Gastroesophageal sphincter (tissue), 4 donors: Measurements from ENCODE around the gene WNT11. TPM values are rescaled to one million over a fixed set of nuclear protein-coding genes. Genes with fewer than 3 reads are reported as not detected.

Experiments
- ATAC-seq: fragments of 150-250 bp; one replicate; pipeline ENCODE4 v1.9.1; 2016; ENCODE audit warnings: mild to moderate bottlenecking, moderate library complexity
- H3K27ac ChIP-seq, 4 donors: fragments of 200-600 bp; sonication (generic) in 3 of 4; 1 replicate in 3 of 4; 2 replicates in 1 of 4; pipeline ENCODE4 v1.5.1; 2016 to 2019
- H3K27me3 ChIP-seq: fragments of 200-600 bp; sonication (generic); one replicate; pipeline ENCODE4 v1.5.1; 2019
- H3K36me3 ChIP-seq, 2 donors: fragments of 200-600 bp; sonication (generic); one replicate each; pipeline ENCODE4 v1.5.1; 2019; ENCODE audit warnings: control low read depth in 1 of 2
- H3K4me1 ChIP-seq, 3 donors: fragments of 200-600 bp; sonication (generic); 1 replicate in 2 of 3; 2 replicates in 1 of 3; pipeline ENCODE4 v1.5.1; 2016 to 2019; ENCODE audit warnings: control low read depth in 2 of 3
- H3K4me3 ChIP-seq, 2 donors: fragments of 200-600 bp; sonication (generic); one replicate each; pipeline ENCODE4 v1.5.1; 2019; ENCODE audit warnings: mild to moderate bottlenecking in 1 of 2, moderate library complexity in 1 of 2
- H3K9me3 ChIP-seq, 3 donors: fragments of 200-600 bp; sonication (generic); one replicate each; pipeline ENCODE4 v1.5.1; 2017 to 2019; ENCODE audit warnings: control low read depth in 2 of 3
- CTCF ChIP-seq, 4 experiments: fragments of 200-600 bp in 2 of 4; fragments of 450-650 bp in 2 of 4; sonication (generic) in 1 of 4; IDR thresholded peaks; one replicate each; pipeline ENCODE4 v1.5.1; 2017 to 2019; ENCODE audit warnings: antibody characterized with exemption in 4 of 4, mild to moderate bottlenecking in 2 of 4, moderate library complexity in 2 of 4
- EP300 ChIP-seq: sonication (generic); formaldehyde crosslinking; IDR thresholded peaks from one replicate; pipeline ENCODE4 v1.6.1; 2017; ENCODE audit warnings: antibody characterized with exemption, mild to moderate bottlenecking
- POLR2A ChIP-seq, 2 donors: fragments of 450-650 bp; IDR thresholded peaks; one replicate each; pipeline ENCODE4 v1.6.1; 2017; ENCODE audit warnings: antibody characterized with exemption in 2 of 2, mild to moderate bottlenecking in 2 of 2, moderate library complexity in 1 of 2
- POLR2AphosphoS5 ChIP-seq: sonication (generic); formaldehyde crosslinking; IDR thresholded peaks from one replicate; pipeline ENCODE4 v1.6.1; 2017; ENCODE audit warnings: antibody characterized with exemption
- WGBS, 2 donors: methylation state at CpG; one replicate each; pipeline ENCODE4 v1.1.5; 2018; ENCODE audit warnings: low coverage in 1 of 2; 5-methylcytosine and 5-hydroxymethylcytosine counted together
- total RNA-seq, 4 donors: library from RNA; depleted of rRNA; stranded (reverse); fragments of >200 nt; gene quantifications; one replicate each; pipeline ENCODE4 v1.1.0, GENCODE V29; 2016

WNT11 gene
- total RNA-seq, 4 donors from 2014 or later = 2.5 to 17.1 (median 5.4) TPM

- no peak for TF ChIP-seq CTCF (IDR thresholded peaks at IDR 0.05)
- TF ChIP-seq POLR2AphosphoS5 = no peak
- TF ChIP-seq EP300 = no peak
- no peak for TF ChIP-seq POLR2A (IDR thresholded peaks at IDR 0.05)
- no peak for ATAC-seq
- Histone ChIP-seq H3K27ac (no peak overlapping the region), H3K4me1 (no peaks in the 10 kb centered on the region), H3K4me3 (no peak overlapping the region), H3K9me3 (no peaks in the 10 kb centered on the region), H3K36me3 (peaks cover 0 to 40% of the 10 kb centered on the region in 2 donors), H3K27me3 (no peaks in the 10 kb centered on the region)
- 89 to 96% methylated on average over 7 to 9 of the region's 22 CpGs for WGBS, 2 donors
Measured at GRCh38 chr11:76140912-76141574, 65.3 kb downstream of the WNT11 start.

- no peaks in the 10 kb centered on the region for H3K4me1 ChIP-seq
- no peak overlapping the region for H3K4me3 ChIP-seq
- no peak for ATAC-seq
- 93 to 100% methylated on average over 2 of the region's 2 CpGs for WGBS, 2 donors
- no peak overlapping the region for H3K27ac ChIP-seq
- peaks cover 0 to 53% of the 10 kb centered on the region in 2 donors for H3K36me3 ChIP-seq
- TF ChIP-seq POLR2AphosphoS5 = no peak
- TF ChIP-seq POLR2A (IDR thresholded peaks at IDR 0.05) = no peak
- no peak for TF ChIP-seq EP300
- TF ChIP-seq CTCF (IDR thresholded peaks at IDR 0.05) = no peak
- no peaks in the 10 kb centered on the region for H3K9me3 ChIP-seq
- no peaks in the 10 kb centered on the region for H3K27me3 ChIP-seq
Measured at GRCh38 chr11:76139314-76139713, 67.0 kb downstream of the WNT11 start.

Other genes starting within 250 kb of the WNT11 start
- 10 to 100 TPM; 20.7 to 38.6 (median 32.6) TPM for gene THAP12, start 174.6 kb upstream of the WNT11 start, total RNA-seq
- under 1 TPM; 0.16 to 0.89 (median 0.81) TPM for gene GVQW3, start 174.8 kb upstream of the WNT11 start, total RNA-seq
- 10 to 100 TPM; 29.0 to 39.8 (median 37.5) TPM for gene EMSY, start 238.5 kb upstream of the WNT11 start, total RNA-seq